HEK293 (cell line): ENCODE data around the gene PTPRR.

Source experiments
- CTCF ChIA-PET: fragments of 350-600 bp; formaldehyde crosslinking; extraction: SDS; loops from one replicate; lab custom pipeline; 2021; ENCODE audit warnings: antibody characterized with exemption; lab: Yijun Ruan, JAX
- POLR2A ChIA-PET: fragments of 300-600 bp; formaldehyde crosslinking; extraction: SDS; loops from one replicate; lab custom pipeline; 2020; ENCODE audit warnings: antibody characterized with exemption, inconsistent platforms; lab: Yijun Ruan, JAX
- H3K27ac ChIP-seq: fragments of 200-500 bp; sonication (Bioruptor generic); 2 replicates; pipeline ENCODE4 v1.5.1; 2014; ENCODE audit warnings: low read depth, low read length, control low read depth, inconsistent platforms; ENCODE audit errors: extremely low read depth
- H3K36me3 ChIP-seq, 2 experiments: fragments of 200-500 bp in 1 of 2; sonication (Bioruptor generic) in 1 of 2; 1 replicate in 1 of 2; 2 replicates in 1 of 2; pipeline ENCODE4 v1.5.1; 2014 to 2017; ENCODE audit warnings: inconsistent platforms in 2 of 2, low read length in 2 of 2; ENCODE audit not compliant: control insufficient read depth in 2 of 2, insufficient read depth in 1 of 2
- H3K4me1 ChIP-seq: fragments of 200-500 bp; sonication (Bioruptor generic); 2 replicates; pipeline ENCODE4 v1.5.1; 2014; ENCODE audit warnings: mild to moderate bottlenecking, low read length, inconsistent platforms; ENCODE audit not compliant: control insufficient read depth, insufficient read depth
- H3K4me3 ChIP-seq: 2 replicates; pipeline ENCODE4 v1.5.1; 2011; ENCODE audit warnings: low read depth, mild to moderate bottlenecking, control low read depth, low read length, moderate library complexity
- H3K9me3 ChIP-seq: fragments of 200-500 bp; sonication (Bioruptor generic); 2 replicates; pipeline ENCODE4 v1.5.1; 2014; ENCODE audit warnings: low read depth, low read length, inconsistent platforms; ENCODE audit not compliant: control insufficient read depth, insufficient read depth
- CTCF ChIP-seq: fragments of 450-650 bp; formaldehyde crosslinking; IDR thresholded peaks from 2 replicates; pipeline ENCODE4 v1.5.1; 2016; ENCODE audit warnings: missing biosample characterization, missing genetic modification characterization
- IKZF3 ChIP-seq: fragments of 450-650 bp; IDR thresholded peaks from 2 replicates; pipeline ENCODE4 v1.5.0; 2018; ENCODE audit warnings: missing biosample characterization, mild to moderate bottlenecking, missing genetic modification characterization, moderate library complexity
- KLF7 ChIP-seq: fragments of 450-650 bp; formaldehyde crosslinking; IDR thresholded peaks from 2 replicates; pipeline ENCODE4 v1.5.1; 2016; ENCODE audit warnings: missing biosample characterization, missing genetic modification characterization, borderline replicate concordance
- REST ChIP-seq: fragments of 450-650 bp; formaldehyde crosslinking; IDR thresholded peaks from 2 replicates; pipeline ENCODE4 v1.5.1; 2016; ENCODE audit warnings: missing biosample characterization, missing genetic modification characterization
- SCRT1 ChIP-seq: fragments of 450-650 bp; formaldehyde crosslinking; IDR thresholded peaks from 2 replicates; pipeline ENCODE4 v1.5.1; 2016; ENCODE audit warnings: missing biosample characterization, missing genetic modification characterization, borderline replicate concordance
- ZBTB1 ChIP-seq: fragments of 450-650 bp; formaldehyde crosslinking; IDR thresholded peaks from 2 replicates; pipeline ENCODE4 v1.5.1; 2016; ENCODE audit warnings: missing biosample characterization, missing genetic modification characterization
- ZNF112 ChIP-seq: fragments of 450-650 bp; formaldehyde crosslinking; IDR thresholded peaks from 2 replicates; pipeline ENCODE4 v1.5.0; 2017; ENCODE audit warnings: missing biosample characterization, missing genetic modification characterization
- ZNF133 ChIP-seq: fragments of 450-650 bp; formaldehyde crosslinking; IDR thresholded peaks from 2 replicates; pipeline ENCODE4 v1.5.1; 2016; ENCODE audit warnings: missing biosample characterization, missing genetic modification characterization
- ZNF140 ChIP-seq: fragments of 450-650 bp; formaldehyde crosslinking; IDR thresholded peaks from 2 replicates; pipeline ENCODE4 v1.5.1; 2016; ENCODE audit warnings: missing biosample characterization, missing genetic modification characterization
- ZNF19 ChIP-seq: fragments of 450-650 bp; formaldehyde crosslinking; IDR thresholded peaks from 2 replicates; pipeline ENCODE4; 2016; ENCODE audit warnings: missing biosample characterization, missing genetic modification characterization, low read depth
- ZNF202 ChIP-seq: fragments of 450-650 bp; formaldehyde crosslinking; IDR thresholded peaks from 2 replicates; pipeline ENCODE4 v1.5.1; 2016; ENCODE audit warnings: missing biosample characterization, missing genetic modification characterization, borderline replicate concordance
- ZNF26 ChIP-seq: fragments of 450-650 bp; formaldehyde crosslinking; IDR thresholded peaks from 2 replicates; pipeline ENCODE4 v1.5.1; 2016; ENCODE audit warnings: missing biosample characterization, missing genetic modification characterization
- ZNF394 ChIP-seq: fragments of 450-650 bp; formaldehyde crosslinking; IDR thresholded peaks from 2 replicates; pipeline ENCODE4 v1.5.1; 2016; ENCODE audit warnings: missing biosample characterization, missing genetic modification characterization, mild to moderate bottlenecking, moderate library complexity, borderline replicate concordance
- ZNF426 ChIP-seq: fragments of 450-650 bp; formaldehyde crosslinking; IDR thresholded peaks from 2 replicates; pipeline ENCODE4 v1.5.1; 2017; ENCODE audit warnings: missing biosample characterization, missing genetic modification characterization, mild to moderate bottlenecking, inconsistent platforms, moderate library complexity
- ZNF518A ChIP-seq: fragments of 450-650 bp; formaldehyde crosslinking; conservative IDR thresholded peaks from 2 replicates; pipeline ENCODE4 v1.5.1; 2016; ENCODE audit warnings: low read depth, missing biosample characterization, missing genetic modification characterization
- ZNF555 ChIP-seq: fragments of 450-650 bp; formaldehyde crosslinking; conservative IDR thresholded peaks from 2 replicates; pipeline ENCODE4 v1.5.1; 2017; ENCODE audit warnings: missing biosample characterization, mild to moderate bottlenecking, missing genetic modification characterization, inconsistent platforms
- ZNF558 ChIP-seq: fragments of 450-650 bp; formaldehyde crosslinking; IDR thresholded peaks from 2 replicates; pipeline ENCODE4 v1.5.1; 2016; ENCODE audit warnings: missing biosample characterization, missing genetic modification characterization
- ZNF560 ChIP-seq: fragments of 450-650 bp; formaldehyde crosslinking; IDR thresholded peaks from 2 replicates; pipeline ENCODE4 v1.5.1; 2017; ENCODE audit warnings: missing biosample characterization, missing genetic modification characterization, borderline replicate concordance
- ZNF623 ChIP-seq: fragments of 450-650 bp; formaldehyde crosslinking; IDR thresholded peaks from 2 replicates; pipeline ENCODE4 v1.5.1; 2016; ENCODE audit warnings: missing biosample characterization, missing genetic modification characterization
- ZNF654 ChIP-seq: fragments of 450-650 bp; formaldehyde crosslinking; IDR thresholded peaks from 2 replicates; pipeline ENCODE4 v1.5.1; 2016; ENCODE audit warnings: low read depth, missing biosample characterization, missing genetic modification characterization
- ZNF76 ChIP-seq: fragments of 450-650 bp; formaldehyde crosslinking; IDR thresholded peaks from 2 replicates; pipeline ENCODE4; 2016; ENCODE audit warnings: low read depth, missing biosample characterization, missing genetic modification characterization, borderline replicate concordance
- ZNF785 ChIP-seq: fragments of 450-650 bp; formaldehyde crosslinking; IDR thresholded peaks from 2 replicates; pipeline ENCODE4 v1.5.1; 2016; ENCODE audit warnings: missing biosample characterization, missing genetic modification characterization
- TF ChIP-seq, protein P1 (sequence below): fragments of 450-650 bp; formaldehyde crosslinking; IDR thresholded peaks from 2 replicates; pipeline ENCODE4 v1.5.1; 2016; ENCODE audit warnings: missing biosample characterization, missing genetic modification characterization

The PTPRR gene

GRCh38 chr12:70960484-70960883 lies 39.9 kb upstream of the PTPRR start (continued):
- TF ChIP-seq, protein P1, sequence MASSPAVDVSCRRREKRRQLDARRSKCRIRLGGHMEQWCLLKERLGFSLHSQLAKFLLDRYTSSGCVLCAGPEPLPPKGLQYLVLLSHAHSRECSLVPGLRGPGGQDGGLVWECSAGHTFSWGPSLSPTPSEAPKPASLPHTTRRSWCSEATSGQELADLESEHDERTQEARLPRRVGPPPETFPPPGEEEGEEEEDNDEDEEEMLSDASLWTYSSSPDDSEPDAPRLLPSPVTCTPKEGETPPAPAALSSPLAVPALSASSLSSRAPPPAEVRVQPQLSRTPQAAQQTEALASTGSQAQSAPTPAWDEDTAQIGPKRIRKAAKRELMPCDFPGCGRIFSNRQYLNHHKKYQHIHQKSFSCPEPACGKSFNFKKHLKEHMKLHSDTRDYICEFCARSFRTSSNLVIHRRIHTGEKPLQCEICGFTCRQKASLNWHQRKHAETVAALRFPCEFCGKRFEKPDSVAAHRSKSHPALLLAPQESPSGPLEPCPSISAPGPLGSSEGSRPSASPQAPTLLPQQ (tag by site-specific recombination) = no peak
- TF ChIP-seq KLF7 (tag by site-specific recombination) (no peak), ZNF26 (no peak), CTCF (tag by site-specific recombination) (no peak)

DNA sequence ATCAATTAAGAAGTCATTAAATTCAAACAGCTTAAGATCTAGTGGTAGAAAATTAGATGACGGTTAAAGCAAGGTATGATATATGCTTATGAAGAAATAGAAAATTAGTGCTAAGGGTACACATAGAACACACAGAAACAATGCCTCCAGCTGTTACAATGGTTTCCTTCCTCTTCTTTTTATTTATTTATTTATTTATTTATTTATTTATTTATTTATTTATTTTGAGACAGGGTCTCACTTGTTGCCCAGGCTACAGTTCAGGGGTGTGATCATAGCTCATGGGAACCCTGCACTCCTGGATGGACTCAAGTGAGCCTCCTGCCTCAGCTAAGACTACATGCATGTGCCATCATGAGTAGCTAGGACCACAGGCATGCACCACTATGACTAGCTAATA lies 34.9 kb upstream of the PTPRR start:
- H3K36me3 ChIP-seq = no peaks in the 10 kb centered on the region
- POLR2A ChIA-PET = no interaction called here
- CTCF ChIA-PET = interaction anchor here (1.2 kb wide), 1 partner anchor 13 kb away, joined by 5 read pairs; no protein-coding TSS in a partner anchor
- H3K4me1 ChIP-seq = no peaks in the 10 kb centered on the region
- no peak overlapping the region for H3K4me3 ChIP-seq
- no peaks in the 10 kb centered on the region for H3K9me3 ChIP-seq
- H3K27ac ChIP-seq = no peak overlapping the region
- TF ChIP-seq ZNF654 (tag by site-specific recombination) (peak; percentile 34), ZNF133 (tag by site-specific recombination) (no peak), ZNF785 (tag by site-specific recombination) (no peak), ZNF202 (tag by site-specific recombination) (no peak), ZNF76 (tag by site-specific recombination) (no peak), ZNF140 (peak; percentile 76), IKZF3 (no peak), ZBTB1 (tag by site-specific recombination) (no peak), ZNF112 (tag by site-specific recombination) (no peak), ZNF558 (tag by site-specific recombination) (no peak; the same call in 1 of the 2 replicates), ZNF394 (tag by site-specific recombination) (peak; percentile 72; the same call in 1 of the 2 replicates), ZNF19 (tag by site-specific recombination) (peak; percentile 73; the same call in 1 of the 2 replicates), ZNF518A (peak; percentile 77), ZNF623 (tag by site-specific recombination) (peak; percentile 56), ZNF560 (tag by site-specific recombination) (peak; percentile 25; the same call in 1 of the 2 replicates), ZNF426 (peak; percentile 71), SCRT1 (tag by site-specific recombination) (no peak), ZNF555 (tag by site-specific recombination) (peak; percentile 76), REST (tag by site-specific recombination) (0 out of 2 replicates have a peak, but pooled peaks have one; percentile 33)
